Measurements from ENCODE around the gene RHOD. TPM values are rescaled to one million over a fixed set of nuclear protein-coding genes. Genes with fewer than 3 reads are reported as not detected.

RHOD gene
- total RNA-seq, 1 experiment from 2014 or later, result 33.5 TPM

DNA sequence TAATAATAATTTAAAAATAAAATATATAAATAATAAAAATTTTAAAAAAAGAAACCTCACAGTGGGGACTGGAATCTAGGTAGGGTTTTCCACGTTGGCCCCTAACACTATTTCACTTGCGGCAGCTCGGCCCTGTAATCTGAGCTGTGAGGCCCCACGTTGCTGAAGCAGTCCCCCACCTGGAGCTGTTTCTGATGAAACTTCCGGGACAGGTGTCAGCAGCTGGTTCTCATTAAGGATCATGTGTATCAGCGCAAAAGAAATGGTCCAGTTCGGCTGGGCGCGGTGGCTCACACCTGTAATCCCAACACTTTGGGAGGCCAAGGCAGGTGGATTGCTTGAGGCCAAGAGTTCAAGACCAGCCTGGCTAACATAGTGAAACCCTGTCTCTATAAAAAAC is 17.3 kb downstream of the RHOD start:
- ChIA-PET POLR2A (interaction anchor here (0.7 kb wide), 1 partner anchor 220 kb away, joined by 5 read pairs; no protein-coding TSS in a partner anchor), CTCF (no interaction called here)
- Histone ChIP-seq H3K36me3 (ENCODE audit: control insufficient read depth, insufficient read depth, low read length) (no peaks in the 10 kb centered on the region), H3K27ac (ENCODE audit: low read length) (no peak overlapping the region), H3K9me3 (ENCODE audit: control insufficient read depth, insufficient read depth, low read depth, low read length) (no peaks in the 10 kb centered on the region), H3K27me3 (ENCODE audit: control insufficient read depth, insufficient read depth, low read length) (no peaks in the 10 kb centered on the region), H3K4me3 (ENCODE audit: low read depth in 2 of 2, low read length in 2 of 2) (no peak overlapping the region), H3K4me1 (ENCODE audit: control insufficient read depth, insufficient read depth, low read length) (no peaks in the 10 kb centered on the region)
- in situ Hi-C loops (cut with HindIII; ENCODE audit: low pct_unique_long_range_greater_than_20kb, low sequenced_read_pairs) (no loop called here), intact Hi-C loops (cut with micrococcal nuclease; ENCODE audit: unreplicated experiment) (no loop called here)
- BruUV-seq (replicated peaks), result no TSS peak
- ATAC-seq (no peak), DNase-seq (ENCODE audit: low read depth, low spot score) (no peak)
- TF ChIP-seq SIN3A (IDR thresholded peaks at IDR 0.05; ENCODE audit: borderline replicate concordance, insufficient read depth, low read depth, low read length), result no peak
- TF ChIP-seq POLR2AphosphoS5 (IDR thresholded peaks at IDR 0.05; ENCODE audit: low read depth, low read length), result no peak
- TF ChIP-seq, protein P1, sequence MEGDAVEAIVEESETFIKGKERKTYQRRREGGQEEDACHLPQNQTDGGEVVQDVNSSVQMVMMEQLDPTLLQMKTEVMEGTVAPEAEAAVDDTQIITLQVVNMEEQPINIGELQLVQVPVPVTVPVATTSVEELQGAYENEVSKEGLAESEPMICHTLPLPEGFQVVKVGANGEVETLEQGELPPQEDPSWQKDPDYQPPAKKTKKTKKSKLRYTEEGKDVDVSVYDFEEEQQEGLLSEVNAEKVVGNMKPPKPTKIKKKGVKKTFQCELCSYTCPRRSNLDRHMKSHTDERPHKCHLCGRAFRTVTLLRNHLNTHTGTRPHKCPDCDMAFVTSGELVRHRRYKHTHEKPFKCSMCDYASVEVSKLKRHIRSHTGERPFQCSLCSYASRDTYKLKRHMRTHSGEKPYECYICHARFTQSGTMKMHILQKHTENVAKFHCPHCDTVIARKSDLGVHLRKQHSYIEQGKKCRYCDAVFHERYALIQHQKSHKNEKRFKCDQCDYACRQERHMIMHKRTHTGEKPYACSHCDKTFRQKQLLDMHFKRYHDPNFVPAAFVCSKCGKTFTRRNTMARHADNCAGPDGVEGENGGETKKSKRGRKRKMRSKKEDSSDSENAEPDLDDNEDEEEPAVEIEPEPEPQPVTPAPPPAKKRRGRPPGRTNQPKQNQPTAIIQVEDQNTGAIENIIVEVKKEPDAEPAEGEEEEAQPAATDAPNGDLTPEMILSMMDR (IDR thresholded peaks at IDR 0.05), result no peak

DNA sequence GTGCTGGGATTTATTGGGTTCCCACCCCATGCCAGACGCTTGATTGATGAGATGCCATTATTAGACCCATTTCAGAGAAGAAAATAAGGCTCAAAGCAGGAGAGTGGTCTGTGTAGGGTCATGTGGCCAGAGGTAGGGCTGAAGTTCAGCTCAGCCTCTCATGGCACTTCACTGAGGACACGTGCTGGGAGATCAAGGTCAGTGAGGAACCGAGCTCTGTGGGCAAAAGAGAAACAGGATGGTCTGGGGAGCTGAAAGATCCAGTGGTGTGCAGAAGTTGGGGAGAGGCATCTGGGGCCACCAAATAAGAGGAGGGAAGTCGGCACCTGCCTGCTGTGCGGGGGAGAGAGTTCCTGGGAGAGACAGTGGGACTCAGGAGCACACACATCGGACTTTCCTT is 19.6 kb downstream of the RHOD start:
- Histone ChIP-seq H3K9me3 (ENCODE audit: control insufficient read depth, insufficient read depth, low read depth, low read length) (no peaks in the 10 kb centered on the region), H3K4me3 (ENCODE audit: low read depth in 2 of 2, low read length in 2 of 2) (no peak overlapping the region), H3K27me3 (ENCODE audit: control insufficient read depth, insufficient read depth, low read length) (no peaks in the 10 kb centered on the region), H3K36me3 (ENCODE audit: control insufficient read depth, insufficient read depth, low read length) (no peaks in the 10 kb centered on the region), H3K4me1 (ENCODE audit: control insufficient read depth, insufficient read depth, low read length) (no peaks in the 10 kb centered on the region; the same call in 1 of the 2 replicates), H3K27ac (ENCODE audit: low read length) (no peak overlapping the region)
- ChIA-PET CTCF (interaction anchor here (0.6 to 1.0 kb wide), 2 partner anchors 23 to 28 kb away, joined by 3 read pairs; no protein-coding TSS in a partner anchor), POLR2A (no interaction called here)
- no TSS peak for BruUV-seq (replicated peaks)
- no peak for ATAC-seq
- intact Hi-C loops (cut with micrococcal nuclease; ENCODE audit: unreplicated experiment) (no loop called here), in situ Hi-C loops (cut with HindIII; ENCODE audit: low pct_unique_long_range_greater_than_20kb, low sequenced_read_pairs) (no loop called here)
- DNase-seq (ENCODE audit: low read depth, low spot score), result no peak
- TF ChIP-seq, protein P1 (IDR thresholded peaks at IDR 0.05), result no peak
- TF ChIP-seq, protein P2, sequence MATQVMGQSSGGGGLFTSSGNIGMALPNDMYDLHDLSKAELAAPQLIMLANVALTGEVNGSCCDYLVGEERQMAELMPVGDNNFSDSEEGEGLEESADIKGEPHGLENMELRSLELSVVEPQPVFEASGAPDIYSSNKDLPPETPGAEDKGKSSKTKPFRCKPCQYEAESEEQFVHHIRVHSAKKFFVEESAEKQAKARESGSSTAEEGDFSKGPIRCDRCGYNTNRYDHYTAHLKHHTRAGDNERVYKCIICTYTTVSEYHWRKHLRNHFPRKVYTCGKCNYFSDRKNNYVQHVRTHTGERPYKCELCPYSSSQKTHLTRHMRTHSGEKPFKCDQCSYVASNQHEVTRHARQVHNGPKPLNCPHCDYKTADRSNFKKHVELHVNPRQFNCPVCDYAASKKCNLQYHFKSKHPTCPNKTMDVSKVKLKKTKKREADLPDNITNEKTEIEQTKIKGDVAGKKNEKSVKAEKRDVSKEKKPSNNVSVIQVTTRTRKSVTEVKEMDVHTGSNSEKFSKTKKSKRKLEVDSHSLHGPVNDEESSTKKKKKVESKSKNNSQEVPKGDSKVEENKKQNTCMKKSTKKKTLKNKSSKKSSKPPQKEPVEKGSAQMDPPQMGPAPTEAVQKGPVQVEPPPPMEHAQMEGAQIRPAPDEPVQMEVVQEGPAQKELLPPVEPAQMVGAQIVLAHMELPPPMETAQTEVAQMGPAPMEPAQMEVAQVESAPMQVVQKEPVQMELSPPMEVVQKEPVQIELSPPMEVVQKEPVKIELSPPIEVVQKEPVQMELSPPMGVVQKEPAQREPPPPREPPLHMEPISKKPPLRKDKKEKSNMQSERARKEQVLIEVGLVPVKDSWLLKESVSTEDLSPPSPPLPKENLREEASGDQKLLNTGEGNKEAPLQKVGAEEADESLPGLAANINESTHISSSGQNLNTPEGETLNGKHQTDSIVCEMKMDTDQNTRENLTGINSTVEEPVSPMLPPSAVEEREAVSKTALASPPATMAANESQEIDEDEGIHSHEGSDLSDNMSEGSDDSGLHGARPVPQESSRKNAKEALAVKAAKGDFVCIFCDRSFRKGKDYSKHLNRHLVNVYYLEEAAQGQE (IDR thresholded peaks at IDR 0.05; ENCODE audit: insufficient read depth in 1 of 2, low read depth in 2 of 2, low read length in 1 of 2), result no peak
- TF ChIP-seq TCF7L2 (IDR thresholded peaks at IDR 0.05; ENCODE audit: low read depth, low read length) (no peak), POLR2AphosphoS5 (IDR thresholded peaks at IDR 0.05; ENCODE audit: low read depth, low read length) (no peak), SIN3A (IDR thresholded peaks at IDR 0.05; ENCODE audit: borderline replicate concordance, insufficient read depth, low read depth, low read length) (no peak)
